Dermis lymphatic vessel endothelial cell (primary cell): ENCODE results near the gene KATNIP. TPM values are rescaled to one million over a fixed set of nuclear protein-coding genes. Genes with fewer than 3 reads are reported as not detected.

Source experiments
- total RNA-seq: library from RNA; depleted of rRNA; stranded (reverse); fragments of >200 nt; gene quantifications from 2 replicates; pipeline ENCODE4 v1.2.1, GENCODE V29; 2014

Gene KATNIP
- 14.1 and 17.8 TPM in 2 replicates for total RNA-seq

DNA sequence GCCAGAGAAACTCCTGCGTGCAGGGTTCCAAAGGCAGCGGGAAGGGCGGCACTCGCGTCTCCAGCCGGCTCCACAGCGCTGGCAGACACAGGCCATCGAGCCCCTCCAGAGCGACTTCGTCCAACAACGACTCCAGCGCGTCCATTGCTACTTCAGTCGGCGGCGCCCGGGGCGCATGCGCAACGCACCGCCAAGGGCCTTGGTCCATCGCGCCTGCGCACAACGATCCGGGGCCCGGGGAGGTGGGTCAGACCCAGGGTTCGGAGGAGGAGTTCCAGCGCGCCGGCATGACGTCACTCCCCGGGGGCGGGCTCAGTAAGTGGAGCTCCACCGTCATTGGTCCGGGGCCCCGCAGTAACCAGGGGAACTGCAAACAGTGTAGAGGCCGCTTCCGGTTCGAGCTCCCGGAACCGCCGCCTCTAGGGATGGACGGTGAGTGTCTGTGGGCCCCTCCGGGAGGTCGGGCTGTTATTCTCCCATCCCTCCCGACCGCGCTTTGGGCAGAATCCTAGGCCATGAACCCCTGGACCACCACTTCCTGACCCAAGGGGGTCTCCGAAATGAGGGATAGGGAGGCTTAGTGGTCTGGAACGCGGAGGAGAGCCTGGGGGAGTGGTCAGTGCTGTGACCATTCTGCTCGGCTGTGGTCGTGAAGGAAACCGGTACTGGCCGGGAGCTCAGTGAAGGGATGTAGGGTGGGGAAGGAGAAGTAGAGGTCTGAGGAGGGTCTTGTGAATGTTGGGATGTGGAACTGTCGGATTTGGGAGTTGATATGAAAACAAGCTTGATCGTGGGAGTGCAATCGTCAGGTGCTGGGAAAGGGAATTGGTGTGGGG, at the start of gene KATNIP, which contains the start of gene GTF3C1:
TSS of gene KATNIP (plus strand) at position 399 of the 836 bp plus-strand sequence. CDS start at position 426, 27 bp downstream.
TSS of gene GTF3C1 (minus strand) at position 168 of the 836 bp plus-strand sequence. CDS start at position 145, 23 bp downstream.

Other genes with a start within 250 kb of the KATNIP start
- gene IL4R, start 236.2 kb upstream of the KATNIP start, total RNA-seq = 10.2 and 13.3 TPM in 2 replicates
- gene IL21R, start 148.0 kb upstream of the KATNIP start, total RNA-seq = 0.09 and 0.22 TPM in 2 replicates
- 47.0 and 48.4 TPM in 2 replicates for gene GTF3C1, start 231 bp upstream of the KATNIP start, total RNA-seq